Kidney epithelial cell (primary cell): Measurements from ENCODE around the gene ASAP3. TPM values are rescaled to one million over a fixed set of nuclear protein-coding genes. Genes with fewer than 3 reads are reported as not detected.
"Not testable (repeated sequence)": the region's sequence is repeated elsewhere in the genome, so short reads cannot be mapped to it uniquely, and the experiment has no call there.

Experiments used
- DNase-seq: peaks from one replicate; pipeline ENCODE4 v3.0.0-alpha.2; 2010; ENCODE audit warnings: low read depth
- H3K27me3 ChIP-seq: 2 replicates; pipeline ENCODE4 v1.6.0; 2011; ENCODE audit warnings: low read length; ENCODE audit not compliant: control insufficient read depth, insufficient read depth
- H3K36me3 ChIP-seq: 2 replicates; pipeline ENCODE4 v1.5.1; 2011; ENCODE audit warnings: low read length; ENCODE audit not compliant: control insufficient read depth, insufficient read depth
- H3K4me3 ChIP-seq: 2 replicates; pipeline ENCODE4 v1.5.1; 2011; ENCODE audit warnings: low read depth, mild to moderate bottlenecking, control low read depth, low read length
- total RNA-seq: library from RNA; depleted of rRNA; stranded (reverse); fragments of >200 nt; gene quantifications from 2 replicates; pipeline ENCODE4 v1.2.3, GENCODE V29; 2015
- TF ChIP-seq, protein P1 (sequence below): IDR thresholded peaks from 2 replicates; pipeline ENCODE4 v1.5.1; 2011; ENCODE audit warnings: mild to moderate bottlenecking, moderate library complexity, low read length, control low read depth, inconsistent platforms; ENCODE audit not compliant: insufficient read depth, poor library complexity, severe bottlenecking

The ASAP3 gene
- total RNA-seq, 1 donor from 2014 or later: 17.7 TPM

GRCh38 chr1:23502951-23503350 lies 19.0 kb upstream of the ASAP3 start:
- no peak for DNase-seq
- Histone ChIP-seq H3K4me3 (no peak overlapping the region), H3K36me3 (no peaks in the 10 kb centered on the region), H3K27me3 (no peaks in the 10 kb centered on the region)
- TF ChIP-seq, protein P1, sequence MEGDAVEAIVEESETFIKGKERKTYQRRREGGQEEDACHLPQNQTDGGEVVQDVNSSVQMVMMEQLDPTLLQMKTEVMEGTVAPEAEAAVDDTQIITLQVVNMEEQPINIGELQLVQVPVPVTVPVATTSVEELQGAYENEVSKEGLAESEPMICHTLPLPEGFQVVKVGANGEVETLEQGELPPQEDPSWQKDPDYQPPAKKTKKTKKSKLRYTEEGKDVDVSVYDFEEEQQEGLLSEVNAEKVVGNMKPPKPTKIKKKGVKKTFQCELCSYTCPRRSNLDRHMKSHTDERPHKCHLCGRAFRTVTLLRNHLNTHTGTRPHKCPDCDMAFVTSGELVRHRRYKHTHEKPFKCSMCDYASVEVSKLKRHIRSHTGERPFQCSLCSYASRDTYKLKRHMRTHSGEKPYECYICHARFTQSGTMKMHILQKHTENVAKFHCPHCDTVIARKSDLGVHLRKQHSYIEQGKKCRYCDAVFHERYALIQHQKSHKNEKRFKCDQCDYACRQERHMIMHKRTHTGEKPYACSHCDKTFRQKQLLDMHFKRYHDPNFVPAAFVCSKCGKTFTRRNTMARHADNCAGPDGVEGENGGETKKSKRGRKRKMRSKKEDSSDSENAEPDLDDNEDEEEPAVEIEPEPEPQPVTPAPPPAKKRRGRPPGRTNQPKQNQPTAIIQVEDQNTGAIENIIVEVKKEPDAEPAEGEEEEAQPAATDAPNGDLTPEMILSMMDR: no peak

DNA sequence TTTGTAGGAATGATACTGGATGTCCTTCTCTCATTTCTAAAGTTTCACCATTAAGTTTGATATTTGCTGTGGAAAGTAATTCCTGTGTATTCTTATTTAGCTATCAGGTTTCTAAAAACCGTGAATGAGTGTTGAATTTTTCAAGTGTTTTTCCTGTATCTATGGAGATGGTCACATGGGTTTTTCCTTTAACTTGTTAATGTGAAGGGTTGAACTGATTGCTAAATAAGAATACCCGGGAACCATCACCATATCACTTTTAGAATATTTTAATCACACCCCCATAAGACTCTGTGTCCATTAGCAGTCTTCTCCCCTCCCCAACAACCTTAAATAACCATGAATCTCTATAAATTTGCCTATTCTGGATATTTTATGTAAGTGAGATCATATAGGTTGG lies 16.5 kb upstream of the ASAP3 start:
- H3K27me3 ChIP-seq: no peaks in the 10 kb centered on the region
- DNase-seq: no peak
- TF ChIP-seq, protein P1: no peak
- no peak overlapping the region for H3K4me3 ChIP-seq
- H3K36me3 ChIP-seq: no peaks in the 10 kb centered on the region

- Histone ChIP-seq H3K27me3 (no peaks in the 10 kb centered on the region), H3K36me3 (no peaks in the 10 kb centered on the region), H3K4me3 (no peak overlapping the region)
- no peak for DNase-seq
- TF ChIP-seq, protein P1: no peak
Observed at GRCh38 chr1:23497777-23498439, 13.9 kb upstream of the ASAP3 start.

DNA sequence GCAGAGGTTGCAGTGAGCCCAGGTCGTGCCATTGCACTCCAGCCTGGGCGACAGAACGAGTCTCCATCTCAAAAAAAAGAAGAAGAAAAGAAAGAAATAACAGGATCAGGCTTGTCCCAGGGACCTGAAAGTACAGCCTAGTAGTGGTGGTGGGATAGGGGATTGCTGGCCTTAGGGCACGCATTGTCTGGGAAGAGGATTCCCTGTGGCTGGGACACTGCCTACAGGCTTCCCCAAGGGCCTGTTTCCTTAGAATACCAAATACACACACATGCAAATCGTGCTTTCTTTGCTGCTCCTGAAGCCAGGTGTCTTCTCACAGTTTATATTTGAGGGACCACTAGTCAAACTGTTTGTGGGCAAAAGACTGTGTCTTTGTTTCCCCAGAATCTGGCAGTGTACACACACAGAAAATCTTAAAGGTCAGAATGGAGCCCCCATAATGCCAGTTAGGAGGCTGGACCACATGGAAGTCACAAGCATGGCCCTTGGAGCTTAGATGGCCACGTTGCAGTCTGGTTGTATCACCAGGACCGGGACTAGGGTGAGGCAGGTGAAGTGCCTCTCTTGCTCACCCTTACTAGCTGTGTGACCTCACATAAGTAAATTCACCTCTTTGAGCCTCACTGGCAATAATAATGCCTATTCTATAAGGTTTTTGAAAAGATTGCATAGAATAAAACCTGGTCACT lies 12.7 kb upstream of the ASAP3 start:
- no peak for DNase-seq

DNA sequence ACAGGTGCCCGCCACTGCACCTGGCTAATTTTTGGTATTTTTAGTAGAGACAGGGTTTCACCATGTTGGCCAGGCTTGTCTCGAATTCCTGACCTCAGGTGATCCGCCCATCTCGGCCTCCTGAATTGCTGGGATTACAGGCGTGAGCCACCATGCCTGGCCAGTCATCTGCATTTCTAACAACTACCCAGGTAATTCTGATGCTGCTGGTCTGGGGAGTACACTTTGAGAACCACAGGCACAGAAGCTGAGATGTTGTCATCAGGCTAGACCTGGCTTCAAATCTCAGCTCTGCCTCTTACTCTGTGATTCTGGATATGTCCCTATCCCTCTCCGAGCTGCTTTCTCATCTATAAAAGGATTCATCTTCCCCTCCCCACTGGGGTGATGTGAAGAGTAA lies 10.9 kb upstream of the ASAP3 start:
- not testable (repeated sequence) for H3K4me3 ChIP-seq, H3K27me3 ChIP-seq, H3K36me3 ChIP-seq, DNase-seq

More for the DNA sequence above, 12.7 kb upstream of the ASAP3 start:
- Histone ChIP-seq H3K36me3 (no peaks in the 10 kb centered on the region), H3K27me3 (no peaks in the 10 kb centered on the region), H3K4me3 (no peak overlapping the region)
- TF ChIP-seq, protein P1: no peak

GRCh38 chr1:23492776-23493175 lies 8.8 kb upstream of the ASAP3 start:
- DNase-seq, H3K4me3 ChIP-seq, H3K36me3 ChIP-seq, H3K27me3 ChIP-seq: not testable (repeated sequence)
